Measurements from ENCODE around the gene CCL24. TPM values are rescaled to one million over a fixed set of nuclear protein-coding genes. Genes with fewer than 3 reads are reported as not detected.

Gene CCL24
- total RNA-seq, 1 experiment from 2014 or later = not detected

DNA sequence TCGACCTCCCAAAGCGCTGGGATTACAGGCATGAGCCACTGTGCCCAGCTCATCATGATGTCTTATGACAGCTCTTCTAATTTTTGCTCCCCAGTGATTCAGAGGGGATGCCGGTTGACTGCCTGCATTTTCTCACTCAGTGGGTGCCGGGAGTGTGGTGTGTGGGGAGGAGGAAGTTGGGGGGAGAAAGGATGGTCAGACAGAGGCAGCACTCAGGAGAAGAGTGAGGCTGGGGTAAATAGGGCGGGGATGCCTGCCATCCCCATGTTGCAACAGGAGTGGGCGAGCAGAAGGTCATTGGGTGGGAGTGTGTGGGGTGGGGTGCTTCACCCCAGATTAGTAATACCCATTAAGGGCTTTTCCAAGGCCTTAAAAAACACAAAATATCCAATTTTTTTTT lies 3.5 kb upstream of the CCL24 start:
- ATAC-seq (no peak), DNase-seq (ENCODE audit: low read depth, low spot score) (no peak)
- intact Hi-C loops (cut with micrococcal nuclease; ENCODE audit: unreplicated experiment) = no loop called here
- in situ Hi-C loops (cut with HindIII; ENCODE audit: low pct_unique_long_range_greater_than_20kb, low sequenced_read_pairs) = no loop called here
- BruUV-seq (replicated peaks) = no TSS peak
- Histone ChIP-seq H3K27me3 (ENCODE audit: control insufficient read depth, insufficient read depth, low read length) (no peaks in the 10 kb centered on the region), H3K4me1 (ENCODE audit: control insufficient read depth, insufficient read depth, low read length) (no peaks in the 10 kb centered on the region), H3K36me3 (ENCODE audit: control insufficient read depth, insufficient read depth, low read length) (no peaks in the 10 kb centered on the region), H3K4me3 (ENCODE audit: low read depth in 2 of 2, low read length in 2 of 2) (no peak overlapping the region), H3K27ac (ENCODE audit: low read length) (no peak overlapping the region), H3K9me3 (ENCODE audit: control insufficient read depth, insufficient read depth, low read depth, low read length) (no peaks in the 10 kb centered on the region)
- ChIA-PET POLR2A (interaction anchor here (0.7 kb wide), 1 partner anchor 33 kb away, joined by 7 read pairs; no protein-coding TSS in a partner anchor), CTCF (no interaction called here)
- no peak for TF ChIP-seq SIN3A (IDR thresholded peaks at IDR 0.05; ENCODE audit: borderline replicate concordance, insufficient read depth, low read depth, low read length)
- TF ChIP-seq TCF7L2 (IDR thresholded peaks at IDR 0.05; ENCODE audit: low read depth, low read length) = no peak
- TF ChIP-seq, protein P1, sequence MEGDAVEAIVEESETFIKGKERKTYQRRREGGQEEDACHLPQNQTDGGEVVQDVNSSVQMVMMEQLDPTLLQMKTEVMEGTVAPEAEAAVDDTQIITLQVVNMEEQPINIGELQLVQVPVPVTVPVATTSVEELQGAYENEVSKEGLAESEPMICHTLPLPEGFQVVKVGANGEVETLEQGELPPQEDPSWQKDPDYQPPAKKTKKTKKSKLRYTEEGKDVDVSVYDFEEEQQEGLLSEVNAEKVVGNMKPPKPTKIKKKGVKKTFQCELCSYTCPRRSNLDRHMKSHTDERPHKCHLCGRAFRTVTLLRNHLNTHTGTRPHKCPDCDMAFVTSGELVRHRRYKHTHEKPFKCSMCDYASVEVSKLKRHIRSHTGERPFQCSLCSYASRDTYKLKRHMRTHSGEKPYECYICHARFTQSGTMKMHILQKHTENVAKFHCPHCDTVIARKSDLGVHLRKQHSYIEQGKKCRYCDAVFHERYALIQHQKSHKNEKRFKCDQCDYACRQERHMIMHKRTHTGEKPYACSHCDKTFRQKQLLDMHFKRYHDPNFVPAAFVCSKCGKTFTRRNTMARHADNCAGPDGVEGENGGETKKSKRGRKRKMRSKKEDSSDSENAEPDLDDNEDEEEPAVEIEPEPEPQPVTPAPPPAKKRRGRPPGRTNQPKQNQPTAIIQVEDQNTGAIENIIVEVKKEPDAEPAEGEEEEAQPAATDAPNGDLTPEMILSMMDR (IDR thresholded peaks at IDR 0.05) = no peak
- TF ChIP-seq REST (IDR thresholded peaks at IDR 0.05; ENCODE audit: insufficient read depth in 1 of 2, low read depth in 2 of 2, low read length in 1 of 2) = no peak
- TF ChIP-seq POLR2AphosphoS5 (IDR thresholded peaks at IDR 0.05; ENCODE audit: low read depth, low read length) = no peak

GRCh38 chr7:75815418-75816064 lies 1.9 kb upstream of the CCL24 start:
- CTCF ChIA-PET = no interaction called here
- in situ Hi-C loops (cut with HindIII; ENCODE audit: low pct_unique_long_range_greater_than_20kb, low sequenced_read_pairs) = no loop called here
- Histone ChIP-seq H3K4me1 (ENCODE audit: control insufficient read depth, insufficient read depth, low read length) (no peaks in the 10 kb centered on the region), H3K36me3 (ENCODE audit: control insufficient read depth, insufficient read depth, low read length) (no peaks in the 10 kb centered on the region), H3K27ac (ENCODE audit: low read length) (no peak overlapping the region), H3K27me3 (ENCODE audit: control insufficient read depth, insufficient read depth, low read length) (no peaks in the 10 kb centered on the region), H3K4me3 (ENCODE audit: low read depth in 2 of 2, low read length in 2 of 2) (no peak overlapping the region), H3K9me3 (ENCODE audit: control insufficient read depth, insufficient read depth, low read depth, low read length) (no peaks in the 10 kb centered on the region)
- no peak for DNase-seq (ENCODE audit: low read depth, low spot score)
- no TSS peak for BruUV-seq (replicated peaks)
- TF ChIP-seq SIN3A (IDR thresholded peaks at IDR 0.05; ENCODE audit: borderline replicate concordance, insufficient read depth, low read depth, low read length) (no peak), REST (IDR thresholded peaks at IDR 0.05; ENCODE audit: insufficient read depth in 1 of 2, low read depth in 2 of 2, low read length in 1 of 2) (no peak), POLR2AphosphoS5 (IDR thresholded peaks at IDR 0.05; ENCODE audit: low read depth, low read length) (no peak), TCF7L2 (IDR thresholded peaks at IDR 0.05; ENCODE audit: low read depth, low read length) (no peak)
- TF ChIP-seq, protein P1 (IDR thresholded peaks at IDR 0.05) = no peak
- ATAC-seq = no peak
- POLR2A ChIA-PET = no interaction called here
- intact Hi-C loops (cut with micrococcal nuclease; ENCODE audit: unreplicated experiment) = no loop called here
